Endothelial cell of umbilical vein (primary cell): Measurements from ENCODE around the gene AP4B1.

Source experiments
- CTCF ChIP-seq, 2 donors: IDR thresholded peaks; 1 replicate in 1 of 2; 2 replicates in 1 of 2; pipeline ENCODE4 v1.5.1; 2011; ENCODE audit warnings: low read length in 2 of 2, mild to moderate bottlenecking in 2 of 2, moderate library complexity in 2 of 2, control low read depth in 1 of 2, inconsistent platforms in 1 of 2, low read depth in 1 of 2; ENCODE audit not compliant: insufficient read depth in 1 of 2; ENCODE audit errors: extremely low read depth in 1 of 2
- EZH2 ChIP-seq: IDR thresholded peaks from 2 replicates; pipeline ENCODE4 v1.6.1; 2012; ENCODE audit warnings: borderline replicate concordance, low read depth, mild to moderate bottlenecking, moderate library complexity, low read length, inconsistent platforms; ENCODE audit not compliant: severe bottlenecking
- FOS ChIP-seq: IDR thresholded peaks from 2 replicates; pipeline ENCODE4 v1.6.1; 2011; ENCODE audit warnings: mild to moderate bottlenecking, low read length, moderate library complexity, borderline replicate concordance; ENCODE audit not compliant: insufficient read depth
- MAX ChIP-seq: IDR thresholded peaks from 2 replicates; pipeline ENCODE4 v1.6.1; 2011; ENCODE audit not compliant: insufficient read depth, insufficient read length
- MYC ChIP-seq: IDR thresholded peaks from one replicate; pipeline ENCODE4 v1.6.1; 2011; ENCODE audit warnings: mild to moderate bottlenecking, low read depth, low read length
- POLR2A ChIP-seq: IDR thresholded peaks from 2 replicates; pipeline ENCODE4 v1.6.1; 2012; ENCODE audit warnings: low read depth, mild to moderate bottlenecking, control low read depth, low read length
- POLR2AphosphoS5 ChIP-seq: IDR thresholded peaks from 2 replicates; pipeline ENCODE4 v1.6.1; 2012; ENCODE audit warnings: low read depth, mild to moderate bottlenecking, control low read depth, low read length, moderate library complexity; ENCODE audit not compliant: insufficient read depth

- TF ChIP-seq CTCF (IDR thresholded peaks at IDR 0.05; ENCODE audit: extremely low read depth in 1 of 2, insufficient read depth in 1 of 2, low read depth in 1 of 2, low read length in 2 of 2) (no peak), EZH2 (no peak), POLR2AphosphoS5 (no peak), POLR2A (no peak), MAX (no peak), FOS (no peak), MYC (no peak)
These were observed 50.4 kb downstream of the AP4B1 start for GRCh38 chr1:113854234-113854633.
